ENCODE results near the gene RPS8.
A peak's percentile ranks its signal among the peaks of the same experiment; 100 is the strongest.

The RPS8 gene

DNA sequence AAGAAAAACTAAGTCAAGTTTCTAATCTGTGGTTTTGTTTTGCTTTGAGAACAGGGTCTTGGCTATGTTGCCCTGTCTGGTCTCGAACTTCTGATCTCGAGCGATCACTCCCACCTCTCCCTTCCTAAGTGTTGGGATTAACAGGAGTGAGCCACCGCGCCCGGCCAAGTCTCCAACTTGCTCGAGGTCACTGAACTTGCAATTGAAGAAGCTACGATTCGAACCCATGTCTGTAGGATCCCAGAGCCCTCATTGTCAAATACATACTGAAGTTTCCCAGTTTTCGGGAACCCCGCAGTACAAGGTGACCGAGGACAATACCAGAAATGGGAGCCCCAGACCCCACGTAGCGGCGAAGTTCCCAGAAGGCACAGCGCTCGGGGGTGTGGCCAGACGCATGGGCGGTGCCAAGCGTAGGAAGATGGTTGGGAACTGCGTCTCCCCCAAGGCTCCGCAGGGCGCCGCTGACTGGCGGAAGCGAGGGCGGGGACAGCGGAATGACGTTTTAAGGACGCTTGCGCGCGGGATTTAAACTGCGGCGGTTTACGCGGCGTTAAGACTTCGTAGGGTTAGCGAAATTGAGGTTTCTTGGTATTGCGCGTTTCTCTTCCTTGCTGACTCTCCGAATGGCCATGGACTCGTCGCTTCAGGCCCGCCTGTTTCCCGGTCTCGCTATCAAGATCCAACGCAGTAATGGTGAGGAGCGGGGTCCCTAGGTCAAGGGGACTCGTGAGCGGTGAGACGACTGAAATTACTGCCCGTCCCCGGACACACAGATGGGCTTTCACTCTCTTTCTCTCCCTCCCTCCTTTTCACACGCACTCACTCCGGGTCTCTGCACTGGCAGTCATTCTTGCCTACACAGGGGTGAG lies 35.8 kb upstream of the RPS8 start, which contains the start of gene KIF2C:
KIF2C (plus strand) TSS at position 531 of the 872 bp plus-strand sequence; CDS start at position 627, 96 bp downstream.
- peak within 1 kb of the TSS; percentile 93 for H3K4me3 ChIP-seq (ENCODE audit: low read depth, low read length)
- TF ChIP-seq MYC (IDR thresholded peaks at IDR 0.05; ENCODE audit: low read depth, low read length) (peak; percentile 77; the same call in 1 of the 2 replicates), CTCF (IDR thresholded peaks at IDR 0.05; ENCODE audit: low read depth, low read length) (no peak), POLR2A (IDR thresholded peaks at IDR 0.05; ENCODE audit: extremely low read depth, insufficient read length) (peak; percentile 94), MAX (IDR thresholded peaks at IDR 0.05; ENCODE audit: low read depth, low read length) (no peak; the same call in none of the 2 replicates)
- DNase-seq (ENCODE audit: low read depth): peak; percentile 98

GRCh38 chr1:44740179-44740617 lies 35.1 kb upstream of the RPS8 start:
- no peak for DNase-seq (ENCODE audit: low read depth)
- TF ChIP-seq MYC (IDR thresholded peaks at IDR 0.05; ENCODE audit: low read depth, low read length) (no peak), MAX (IDR thresholded peaks at IDR 0.05; ENCODE audit: low read depth, low read length) (no peak)
- peak overlapping the region; percentile 93 for H3K4me3 ChIP-seq (ENCODE audit: low read depth, low read length)

DNA sequence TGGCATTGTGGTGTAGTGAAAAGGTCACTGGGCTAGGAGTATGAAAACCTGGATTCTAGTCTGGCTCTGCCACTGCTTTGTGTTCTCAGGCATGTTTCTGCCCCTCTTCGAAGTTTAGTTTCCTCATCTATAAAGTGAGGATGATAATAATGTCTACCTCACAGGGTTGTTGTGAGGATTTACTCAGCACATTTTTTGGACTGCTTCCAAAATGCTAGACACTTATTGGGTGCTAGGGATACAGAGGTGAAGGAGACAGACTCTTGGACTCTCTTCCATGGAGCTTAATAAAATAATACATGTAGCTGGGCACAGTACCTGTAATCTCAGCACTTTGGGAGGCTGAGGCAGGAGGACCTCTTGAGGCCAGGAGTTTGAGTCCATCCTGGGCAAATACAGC lies 32.1 kb upstream of the RPS8 start:
- H3K4me3 ChIP-seq (ENCODE audit: low read depth, low read length): no peak overlapping the region
- TF ChIP-seq POLR2A (IDR thresholded peaks at IDR 0.05; ENCODE audit: extremely low read depth, insufficient read length) (no peak), MYC (IDR thresholded peaks at IDR 0.05; ENCODE audit: low read depth, low read length) (no peak), CTCF (IDR thresholded peaks at IDR 0.05; ENCODE audit: low read depth, low read length) (no peak), MAX (IDR thresholded peaks at IDR 0.05; ENCODE audit: low read depth, low read length) (no peak)
- DNase-seq (ENCODE audit: low read depth): no peak

DNA sequence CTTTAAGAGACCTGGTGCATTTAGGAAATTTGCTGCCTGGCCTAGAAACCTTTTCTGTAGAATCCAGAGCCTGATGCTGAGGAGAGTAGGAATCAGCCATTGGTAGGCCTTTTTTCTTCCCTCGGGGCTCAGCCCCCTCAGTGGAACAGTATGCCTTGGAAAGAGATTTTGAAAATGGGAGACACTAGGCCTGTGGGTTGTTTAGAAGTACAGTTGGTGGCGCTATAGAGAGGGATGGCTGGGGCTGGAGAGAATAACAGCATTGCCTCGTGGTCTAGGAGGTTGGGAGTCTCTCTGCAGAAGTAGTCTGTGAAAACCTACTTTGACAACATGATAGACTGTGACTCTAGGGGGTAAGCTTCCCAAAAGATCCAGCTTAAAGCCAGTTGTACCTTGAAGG lies 27.5 kb upstream of the RPS8 start:
- no peak overlapping the region for H3K4me3 ChIP-seq (ENCODE audit: low read depth, low read length)
- TF ChIP-seq CTCF (IDR thresholded peaks at IDR 0.05; ENCODE audit: low read depth, low read length) (peak; percentile 29), MYC (IDR thresholded peaks at IDR 0.05; ENCODE audit: low read depth, low read length) (no peak)
- peak; percentile 35 for DNase-seq (ENCODE audit: low read depth)

GRCh38 chr1:44757420-44757819 lies 17.9 kb upstream of the RPS8 start:
- H3K4me3 ChIP-seq (ENCODE audit: low read depth, low read length): no peak overlapping the region
- no peak for DNase-seq (ENCODE audit: low read depth)
- TF ChIP-seq MAX (IDR thresholded peaks at IDR 0.05; ENCODE audit: low read depth, low read length) (no peak), MYC (IDR thresholded peaks at IDR 0.05; ENCODE audit: low read depth, low read length) (no peak), CTCF (IDR thresholded peaks at IDR 0.05; ENCODE audit: low read depth, low read length) (no peak), POLR2A (IDR thresholded peaks at IDR 0.05; ENCODE audit: extremely low read depth, insufficient read length) (no peak)

DNA sequence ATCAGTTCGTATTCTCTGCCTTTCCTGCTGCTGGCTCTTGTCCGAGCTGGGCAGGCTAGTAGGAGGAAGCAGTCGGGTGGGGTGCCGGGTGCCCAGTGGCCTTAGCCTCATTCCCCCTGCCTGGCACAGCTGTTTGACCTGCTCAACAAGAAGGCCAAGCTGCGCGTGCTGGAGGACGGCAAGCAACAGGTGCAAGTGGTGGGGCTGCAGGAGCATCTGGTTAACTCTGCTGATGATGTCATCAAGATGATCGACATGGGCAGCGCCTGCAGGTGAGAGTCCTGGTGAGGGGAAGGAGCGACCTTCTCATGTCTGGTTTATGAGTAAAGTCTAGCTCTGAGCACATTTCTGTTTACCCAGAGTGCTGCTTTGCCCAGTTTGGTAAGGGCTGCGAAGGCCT lies 16.3 kb upstream of the RPS8 start:
- TF ChIP-seq MYC (IDR thresholded peaks at IDR 0.05; ENCODE audit: low read depth, low read length) (no peak), CTCF (IDR thresholded peaks at IDR 0.05; ENCODE audit: low read depth, low read length) (no peak), POLR2A (IDR thresholded peaks at IDR 0.05; ENCODE audit: extremely low read depth, insufficient read length) (no peak), MAX (IDR thresholded peaks at IDR 0.05; ENCODE audit: low read depth, low read length) (no peak)
- DNase-seq (ENCODE audit: low read depth): no peak

More for the DNA sequence above, 16.3 kb upstream of the RPS8 start:
- no peak overlapping the region for H3K4me3 ChIP-seq (ENCODE audit: low read depth, low read length)
